GM12875 (cell line): ENCODE data around the gene MISP.

ENCODE experiments used
- H3K4me3 ChIP-seq: one replicate; pipeline ENCODE4 v1.5.1; 2011; ENCODE audit warnings: low read depth, low read length, control low read depth
- CTCF ChIP-seq: IDR thresholded peaks from 2 replicates; pipeline ENCODE4 v1.5.1; 2011; ENCODE audit warnings: low read depth, mild to moderate bottlenecking, control low read depth, inconsistent platforms, low read length, moderate library complexity, borderline replicate concordance; ENCODE audit not compliant: insufficient read depth

MISP gene

GRCh38 chr19:751501-752341 is 809 bp downstream of the MISP start:
- TF ChIP-seq CTCF, result no peak
- H3K4me3 ChIP-seq, result no peak overlapping the region

- no peak overlapping the region for H3K4me3 ChIP-seq
- TF ChIP-seq CTCF, result no peak
Measured at GRCh38 chr19:752652-753517, 2.0 kb downstream of the MISP start.

GRCh38 chr19:754530-754929 is 3.6 kb downstream of the MISP start:
- no peak for TF ChIP-seq CTCF
- no peak overlapping the region for H3K4me3 ChIP-seq

GRCh38 chr19:755063-755462 is 4.2 kb downstream of the MISP start:
- no peak overlapping the region for H3K4me3 ChIP-seq
- no peak for TF ChIP-seq CTCF

GRCh38 chr19:756236-756635 is 5.3 kb downstream of the MISP start:
- no peak overlapping the region for H3K4me3 ChIP-seq
- no peak for TF ChIP-seq CTCF

GRCh38 chr19:756821-757688 is 6.1 kb downstream of the MISP start:
- TF ChIP-seq CTCF, result no peak

More at GRCh38 chr19:756821-757688, 6.1 kb downstream of the MISP start:
- H3K4me3 ChIP-seq, result no peak overlapping the region
